Activated CD4-positive, CD25-positive, alpha-beta regulatory T cell treated with anti-CD3 and anti-CD28 coated beads, Interleukin-2, amount 50 U/mL, for 16 hours (primary cell): ENCODE data around the gene PLA2G4B.

Source experiments
- DNase-seq: peaks from one replicate; pipeline ENCODE4 v3.0.0-alpha.2; 2020; ENCODE audit warnings: low read depth, low spot score

The PLA2G4B gene

GRCh38 chr15:41806291-41807181 is 32.1 kb upstream of the PLA2G4B start:
- no peak for DNase-seq

GRCh38 chr15:41809121-41809520 is 29.5 kb upstream of the PLA2G4B start:
- no peak for DNase-seq

- DNase-seq: no peak
Measured at GRCh38 chr15:41809526-41810220, 29.0 kb upstream of the PLA2G4B start.

- no peak for DNase-seq
Measured at GRCh38 chr15:41810651-41811431, 27.8 kb upstream of the PLA2G4B start.

- peak; percentile 42 for DNase-seq
Measured at GRCh38 chr15:41811432-41812195, 27.0 kb upstream of the PLA2G4B start.

GRCh38 chr15:41812820-41813375 is 25.7 kb upstream of the PLA2G4B start:
- no peak for DNase-seq

- no peak for DNase-seq
Measured at GRCh38 chr15:41813426-41813825, 25.2 kb upstream of the PLA2G4B start.

GRCh38 chr15:41814534-41814933 is 24.1 kb upstream of the PLA2G4B start:
- DNase-seq: no peak

- DNase-seq: no peak
Measured at GRCh38 chr15:41816788-41817187, 21.9 kb upstream of the PLA2G4B start.

GRCh38 chr15:41817327-41817726 is 21.3 kb upstream of the PLA2G4B start:
- DNase-seq: no peak

GRCh38 chr15:41817781-41818180 is 20.9 kb upstream of the PLA2G4B start:
- no peak for DNase-seq

GRCh38 chr15:41819455-41820050 is 19.1 kb upstream of the PLA2G4B start:
- DNase-seq: no peak

- DNase-seq: no peak
Measured at GRCh38 chr15:41820791-41821423, 17.7 kb upstream of the PLA2G4B start.

GRCh38 chr15:41821831-41822230 is 16.8 kb upstream of the PLA2G4B start:
- no peak for DNase-seq

- DNase-seq: no peak
Measured at GRCh38 chr15:41822471-41822870, 16.2 kb upstream of the PLA2G4B start.

GRCh38 chr15:41822957-41823356 is 15.7 kb upstream of the PLA2G4B start:
- no peak for DNase-seq

GRCh38 chr15:41823502-41823901 is 15.1 kb upstream of the PLA2G4B start:
- no peak for DNase-seq

GRCh38 chr15:41824062-41824745 is 14.4 kb upstream of the PLA2G4B start:
- no peak for DNase-seq

- DNase-seq: no peak
Measured at GRCh38 chr15:41825145-41825544, 13.5 kb upstream of the PLA2G4B start.
